ENCODE data around the gene TRIAP1.

Gene TRIAP1

DNA sequence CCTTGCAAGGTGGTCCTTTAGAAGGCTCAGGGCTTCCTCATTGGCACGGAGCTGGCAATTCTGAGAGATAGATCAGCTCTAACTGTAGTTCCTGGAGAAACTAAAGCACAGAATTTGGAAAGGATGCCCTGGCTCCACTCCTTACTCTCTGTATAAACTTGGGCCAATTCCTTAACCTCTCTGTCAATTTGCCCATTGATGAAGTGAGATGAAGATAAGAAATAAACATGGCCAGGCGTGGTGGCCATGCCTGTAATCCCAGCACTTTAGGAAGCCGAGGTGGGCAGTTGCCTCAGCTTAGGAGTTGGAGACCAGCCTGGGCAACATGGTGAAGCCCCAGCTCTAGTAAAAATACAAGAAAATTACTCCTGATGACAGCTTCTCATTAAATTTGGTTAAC lies 42.3 kb downstream of the TRIAP1 start:
- DNase-seq (ENCODE audit: low read depth, low spot score), result no peak
- no peak overlapping the region for H3K4me3 ChIP-seq (ENCODE audit: low read depth, low read length)
- ChIA-PET POLR2A (no interaction called here), CTCF (interaction anchor here (1.0 kb wide), 1 partner anchor 26 kb away, joined by 4 read pairs; no protein-coding TSS in a partner anchor)
- TF ChIP-seq, protein P1, sequence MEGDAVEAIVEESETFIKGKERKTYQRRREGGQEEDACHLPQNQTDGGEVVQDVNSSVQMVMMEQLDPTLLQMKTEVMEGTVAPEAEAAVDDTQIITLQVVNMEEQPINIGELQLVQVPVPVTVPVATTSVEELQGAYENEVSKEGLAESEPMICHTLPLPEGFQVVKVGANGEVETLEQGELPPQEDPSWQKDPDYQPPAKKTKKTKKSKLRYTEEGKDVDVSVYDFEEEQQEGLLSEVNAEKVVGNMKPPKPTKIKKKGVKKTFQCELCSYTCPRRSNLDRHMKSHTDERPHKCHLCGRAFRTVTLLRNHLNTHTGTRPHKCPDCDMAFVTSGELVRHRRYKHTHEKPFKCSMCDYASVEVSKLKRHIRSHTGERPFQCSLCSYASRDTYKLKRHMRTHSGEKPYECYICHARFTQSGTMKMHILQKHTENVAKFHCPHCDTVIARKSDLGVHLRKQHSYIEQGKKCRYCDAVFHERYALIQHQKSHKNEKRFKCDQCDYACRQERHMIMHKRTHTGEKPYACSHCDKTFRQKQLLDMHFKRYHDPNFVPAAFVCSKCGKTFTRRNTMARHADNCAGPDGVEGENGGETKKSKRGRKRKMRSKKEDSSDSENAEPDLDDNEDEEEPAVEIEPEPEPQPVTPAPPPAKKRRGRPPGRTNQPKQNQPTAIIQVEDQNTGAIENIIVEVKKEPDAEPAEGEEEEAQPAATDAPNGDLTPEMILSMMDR (IDR thresholded peaks at IDR 0.05; ENCODE audit: insufficient read depth, low read length, missing control alignments), result no peak

DNA sequence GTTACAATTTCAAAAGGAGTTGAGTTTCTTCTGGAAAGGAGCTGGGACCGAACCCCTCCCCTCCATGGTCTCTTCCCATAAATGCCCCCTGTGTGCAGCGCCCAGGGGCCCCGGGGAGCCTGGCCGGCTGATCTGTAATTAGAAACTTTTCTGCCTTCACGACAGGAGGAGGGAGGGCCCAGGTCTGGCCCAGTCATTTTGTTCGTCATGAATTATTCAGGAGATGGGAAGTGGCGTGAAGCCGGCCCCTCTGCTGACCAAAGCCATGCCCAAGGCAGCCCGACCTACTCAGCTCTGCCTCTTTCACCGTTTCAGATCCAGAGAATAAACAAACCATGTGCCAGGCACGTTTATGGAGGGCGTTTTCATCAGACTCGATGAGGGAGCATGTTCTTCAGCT lies 44.0 kb downstream of the TRIAP1 start:
- POLR2A ChIA-PET, result interaction anchor here (0.6 kb wide), 1 partner anchor 23 kb away, joined by 3 read pairs; no protein-coding TSS in a partner anchor
- no peak for DNase-seq (ENCODE audit: low read depth, low spot score)
- no peak overlapping the region for H3K4me3 ChIP-seq (ENCODE audit: low read depth, low read length)
- TF ChIP-seq, protein P1 (IDR thresholded peaks at IDR 0.05; ENCODE audit: insufficient read depth, low read length, missing control alignments), result no peak
- CTCF ChIA-PET, result interaction anchor here (1.2 to 1.3 kb wide), 2 partner anchors 13 to 29 kb away, joined by 4 to 5 read pairs; no protein-coding TSS in a partner anchor

DNA sequence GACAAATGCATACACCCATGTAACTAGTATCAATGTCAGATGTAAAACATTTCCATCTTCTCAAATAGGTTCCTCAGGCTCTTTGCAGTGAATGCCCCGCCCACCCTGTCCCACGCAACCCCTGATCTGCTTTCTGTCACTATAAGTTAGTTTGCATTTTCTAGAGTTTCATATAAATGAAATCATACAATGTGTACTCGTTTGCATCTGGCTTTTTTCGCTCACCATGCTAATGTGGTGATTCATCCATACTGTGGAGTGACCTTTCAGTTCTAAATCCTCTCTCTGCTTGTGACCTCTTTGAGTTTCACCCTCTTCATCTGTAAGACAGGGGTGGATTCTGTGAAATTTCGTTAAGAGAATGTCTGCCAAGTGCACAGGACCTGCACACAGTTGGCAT lies 46.7 kb downstream of the TRIAP1 start:
- POLR2A ChIA-PET, result no interaction called here
- DNase-seq (ENCODE audit: low read depth, low spot score), result peak; percentile 0
- no peak overlapping the region for H3K4me3 ChIP-seq (ENCODE audit: low read depth, low read length)
- TF ChIP-seq, protein P1 (IDR thresholded peaks at IDR 0.05; ENCODE audit: insufficient read depth, low read length, missing control alignments), result no peak
- CTCF ChIA-PET, result no interaction called here

DNA sequence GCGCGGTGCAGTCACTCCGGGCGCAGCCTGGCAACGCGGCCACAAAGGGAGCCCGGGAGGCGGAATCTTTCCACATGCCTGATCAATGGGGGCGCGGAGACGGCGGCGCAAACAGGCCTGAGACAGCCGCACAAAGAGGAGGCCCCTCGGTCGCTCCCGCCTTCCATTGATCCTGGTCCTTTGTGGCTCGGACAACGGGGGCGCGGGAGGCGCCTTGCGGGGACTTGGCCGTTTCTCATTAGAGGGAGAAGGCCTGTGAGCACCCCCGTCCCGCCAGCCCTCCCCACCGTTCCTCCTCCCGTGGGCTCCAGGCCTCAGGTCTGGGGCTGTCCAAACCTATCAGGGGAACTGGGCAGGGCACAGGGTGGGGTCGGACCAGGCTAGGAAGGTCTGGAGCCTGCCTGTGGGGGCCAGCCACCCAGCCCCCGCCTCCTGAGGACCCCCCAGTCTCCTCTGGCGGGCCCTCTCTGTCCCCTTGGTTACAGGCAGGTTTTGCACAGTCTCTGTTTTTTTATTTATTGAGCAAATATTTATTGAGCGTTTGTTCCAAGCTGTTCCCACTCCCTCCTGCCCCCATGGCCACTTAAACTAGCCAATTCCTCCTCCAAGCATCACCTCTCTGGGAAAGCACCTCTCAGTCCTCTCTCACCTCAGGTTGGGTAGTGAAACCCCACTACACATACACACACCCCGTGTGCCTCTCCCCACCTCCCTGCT lies 48.2 kb downstream of the TRIAP1 start:
- ChIA-PET POLR2A (no interaction called here), CTCF (no interaction called here)
- TF ChIP-seq, protein P1 (IDR thresholded peaks at IDR 0.05; ENCODE audit: insufficient read depth, low read length, missing control alignments), result no peak
- H3K4me3 ChIP-seq (ENCODE audit: low read depth, low read length), result no peak overlapping the region
- DNase-seq (ENCODE audit: low read depth, low spot score), result no peak

DNA sequence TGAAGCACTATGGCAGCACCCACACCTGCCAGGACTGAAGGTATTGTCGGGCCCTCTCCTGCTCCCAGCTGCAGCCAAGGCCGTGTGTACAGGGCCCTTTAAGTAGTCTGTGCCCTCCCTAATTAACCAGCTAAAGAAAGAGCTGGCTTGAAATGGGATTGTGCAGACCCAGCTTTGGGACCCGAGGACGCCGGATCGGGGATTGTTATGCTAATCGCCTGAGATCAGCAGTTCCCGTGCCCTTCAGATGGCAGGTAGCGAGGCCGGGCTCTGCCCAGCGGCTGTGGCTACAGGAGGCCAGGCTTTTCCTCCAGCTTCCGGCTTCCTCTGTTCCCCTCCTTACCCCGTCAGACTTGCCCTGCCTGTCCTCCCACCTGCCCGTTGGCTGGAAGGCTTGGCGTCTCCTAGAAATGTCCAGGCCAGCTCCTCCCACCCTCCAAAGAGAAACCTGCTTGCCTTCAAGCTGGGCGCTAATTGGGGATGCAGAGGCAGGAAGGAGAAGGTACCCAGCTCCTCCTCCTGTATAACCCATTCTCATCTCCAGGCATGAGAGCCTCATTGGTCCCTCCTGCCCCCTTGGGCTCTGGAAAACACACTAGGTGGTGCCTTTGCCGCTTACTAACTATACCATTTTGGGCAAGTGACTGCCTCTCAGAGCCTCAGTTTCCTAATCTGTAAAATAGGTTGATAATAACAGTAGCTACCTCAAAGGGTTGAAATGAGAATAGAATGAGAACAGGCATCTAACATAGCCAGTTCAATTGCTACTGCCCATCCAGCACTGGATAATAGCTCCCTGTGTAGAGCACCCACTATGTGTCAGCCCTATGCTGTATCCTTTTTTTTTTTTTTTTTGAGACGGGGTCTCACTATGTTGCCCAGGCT lies 51.5 kb downstream of the TRIAP1 start:
- ChIA-PET CTCF (interaction anchor here (1.4 kb wide), 1 partner anchor 35 kb away, joined by 4 read pairs; no protein-coding TSS in a partner anchor), POLR2A (no interaction called here)
- no peak for DNase-seq (ENCODE audit: low read depth, low spot score)
- no peak overlapping the region for H3K4me3 ChIP-seq (ENCODE audit: low read depth, low read length)
- TF ChIP-seq, protein P1 (IDR thresholded peaks at IDR 0.05; ENCODE audit: insufficient read depth, low read length, missing control alignments), result no peak
